Skin of body (tissue), 2 donors: ENCODE measurements around the gene GSTM4. TPM values are rescaled to one million over a fixed set of nuclear protein-coding genes. Genes with fewer than 3 reads are reported as not detected.

Experiments used
- DNase-seq: peaks from one replicate; lab custom pipeline; 2025; lab: John Stamatoyannopoulos, UW
- total RNA-seq: library from RNA; depleted of rRNA; stranded (reverse); fragments of >200 nt; gene quantifications from one replicate; pipeline ENCODE4 v1.2.3, GENCODE V29; 2014

GSTM4 gene
- total RNA-seq = 10.2 TPM

GRCh38 chr1:109655615-109656519, at the start of gene GSTM4:
Gene GSTM4, plus strand, starts transcription at chr1:109656099. Its CDS starts 291 bp downstream, at chr1:109656390.
- peak; percentile 46 for DNase-seq

GRCh38 chr1:109609881-109610280, 46.0 kb upstream of the GSTM4 start:
- DNase-seq = no peak

- no peak for DNase-seq
These were observed 45.1 kb upstream of the GSTM4 start for GRCh38 chr1:109610609-109611307.

- DNase-seq = no peak
These were observed 44.5 kb upstream of the GSTM4 start for GRCh38 chr1:109611308-109611990.

- DNase-seq = no peak
These were observed 42.3 kb upstream of the GSTM4 start for GRCh38 chr1:109613361-109614147.

- DNase-seq = no peak
These were observed 40.0 kb upstream of the GSTM4 start for GRCh38 chr1:109615879-109616278.

- no peak for DNase-seq
These were observed 39.5 kb upstream of the GSTM4 start for GRCh38 chr1:109616391-109616790.

GRCh38 chr1:109617291-109617801, 38.6 kb upstream of the GSTM4 start:
- no peak for DNase-seq

- no peak for DNase-seq
These were observed 37.0 kb upstream of the GSTM4 start for GRCh38 chr1:109618661-109619575.

GRCh38 chr1:109619576-109620400, 36.1 kb upstream of the GSTM4 start, which contains the start of the genes AMPD2 and GNAT2:
Gene AMPD2, plus strand, starts transcription at chr1:109619837. Its CDS starts 1,339 bp downstream, at chr1:109621176.
Gene GNAT2, minus strand, starts transcription at chr1:109619616. Its CDS starts 6,746 bp downstream, at chr1:109612870.
- DNase-seq = peak; percentile 22

GRCh38 chr1:109620401-109620791, 35.5 kb upstream of the GSTM4 start:
- DNase-seq = peak; percentile 48

GRCh38 chr1:109620841-109621286, 35.0 kb upstream of the GSTM4 start:
- DNase-seq = peak; percentile 96

- no peak for DNase-seq
These were observed 34.3 kb upstream of the GSTM4 start for GRCh38 chr1:109621379-109622136.

GRCh38 chr1:109622137-109622892, 33.6 kb upstream of the GSTM4 start:
- no peak for DNase-seq

- DNase-seq = no peak
These were observed 33.0 kb upstream of the GSTM4 start for GRCh38 chr1:109622895-109623294.

GRCh38 chr1:109623601-109624161, 32.2 kb upstream of the GSTM4 start:
- no peak for DNase-seq
